ENCODE measurements around the gene EPB41L1. TPM values are rescaled to one million over a fixed set of nuclear protein-coding genes. Genes with fewer than 3 reads are reported as not detected.

The EPB41L1 gene
- total RNA-seq, 1 experiment from 2014 or later: 42.1 TPM

GRCh38 chr20:36113036-36113435, 41.5 kb upstream of the EPB41L1 start:
- Histone ChIP-seq H3K27me3 (ENCODE audit: insufficient read depth, low read length) (no peaks in the 10 kb centered on the region), H3K27ac (ENCODE audit: low read depth, low read length) (no peak overlapping the region), H3K9me3 (ENCODE audit: control insufficient read depth in 1 of 2, insufficient read depth in 1 of 2, low read depth in 1 of 2, low read length in 2 of 2) (no peaks in the 10 kb centered on the region), H3K9ac (ENCODE audit: low read length) (no peak overlapping the region), H3K4me2 (ENCODE audit: low read length) (no peak overlapping the region), H3K9me2 (ENCODE audit: insufficient read depth) (no peaks in the 10 kb centered on the region), H3K36me3 (ENCODE audit: control insufficient read depth in 1 of 2, insufficient read depth in 2 of 2, low read length in 2 of 2) (no peaks in the 10 kb centered on the region), H3K4me1 (ENCODE audit: control insufficient read depth in 1 of 2, insufficient read depth in 2 of 2, low read length in 2 of 2) (peaks cover 5 to 35% of the 10 kb centered on the region in 2 experiments; a peak in 3 of 4 replicates), H3K4me3 (replicated peaks in 1 of 2; ENCODE audit: low read depth in 1 of 2, low read length in 2 of 2) (no peak overlapping the region), H3K79me2 (ENCODE audit: insufficient read depth, low read length) (no peaks in the 10 kb centered on the region), H2AFZ (ENCODE audit: low read depth, low read length, poor library complexity, severe bottlenecking) (no peak overlapping the region), H4K20me1 (ENCODE audit: insufficient read depth) (no peaks in the 10 kb centered on the region)
- intact Hi-C loops (cut with micrococcal nuclease): no loop called here
- TF ChIP-seq POLR2A (IDR thresholded peaks at IDR 0.05; ENCODE audit: borderline replicate concordance, extremely low read depth, insufficient read depth, insufficient read length): no peak
- TF ChIP-seq MAX (IDR thresholded peaks at IDR 0.05): no peak
- TF ChIP-seq EZH2 (IDR thresholded peaks at IDR 0.05): no peak
- TF ChIP-seq ATF3 (IDR thresholded peaks at IDR 0.05): no peak
- TF ChIP-seq YY1 (IDR thresholded peaks at IDR 0.05; ENCODE audit: extremely low read depth, insufficient replicate concordance, low read depth, low read length): no peak
- no peak for TF ChIP-seq EZH2phosphoT487 (IDR thresholded peaks at IDR 0.05; ENCODE audit: borderline replicate concordance)
- TF ChIP-seq RAD21 (IDR thresholded peaks at IDR 0.05; ENCODE audit: low read depth): no peak
- BruUV-seq (replicated peaks): no TSS peak
- ChIA-PET CTCF (interaction anchor here (0.8 kb wide), 1 partner anchor 10 kb away, joined by 3 read pairs; no protein-coding TSS in a partner anchor), POLR2A (no interaction called here), RAD21 (ENCODE audit: low non-redundant PET in 1 of 2, low total read pairs in 2 of 2, uncharacterized antibody in 2 of 2, unreplicated experiment in 2 of 2) (no interaction called here)
- ATAC-seq: no peak
- no peak for DNase-seq (ENCODE audit: low read depth, low spot score)

- no peak for DNase-seq (ENCODE audit: low read depth, low spot score)
- Histone ChIP-seq H3K27ac (ENCODE audit: low read depth, low read length) (no peak overlapping the region), H3K4me3 (replicated peaks in 1 of 2; ENCODE audit: low read depth in 1 of 2, low read length in 2 of 2) (no peak overlapping the region), H3K4me1 (ENCODE audit: control insufficient read depth in 1 of 2, insufficient read depth in 2 of 2, low read length in 2 of 2) (peaks cover 5 to 36% of the 10 kb centered on the region in 2 experiments; a peak in 3 of 4 replicates), H3K79me2 (ENCODE audit: insufficient read depth, low read length) (no peaks in the 10 kb centered on the region), H3K9me3 (ENCODE audit: control insufficient read depth in 1 of 2, insufficient read depth in 1 of 2, low read depth in 1 of 2, low read length in 2 of 2) (no peaks in the 10 kb centered on the region), H3K36me3 (ENCODE audit: control insufficient read depth in 1 of 2, insufficient read depth in 2 of 2, low read length in 2 of 2) (no peaks in the 10 kb centered on the region), H3K4me2 (ENCODE audit: low read length) (no peak overlapping the region), H2AFZ (ENCODE audit: low read depth, low read length, poor library complexity, severe bottlenecking) (no peak overlapping the region), H3K27me3 (ENCODE audit: insufficient read depth, low read length) (no peaks in the 10 kb centered on the region), H3K9ac (ENCODE audit: low read length) (no peak overlapping the region), H4K20me1 (ENCODE audit: insufficient read depth) (no peaks in the 10 kb centered on the region), H3K9me2 (ENCODE audit: insufficient read depth) (no peaks in the 10 kb centered on the region)
- no peak for TF ChIP-seq POLR2AphosphoS5 (IDR thresholded peaks at IDR 0.05; ENCODE audit: low read depth, low read length)
- TF ChIP-seq SP1 (IDR thresholded peaks at IDR 0.05; ENCODE audit: low read depth): no peak
- no peak for TF ChIP-seq CTCF (IDR thresholded peaks at IDR 0.05 in 2 of 3, conservative IDR thresholded peaks at IDR 0.05 in 1 of 3; ENCODE audit: borderline replicate concordance in 1 of 3, insufficient read depth in 1 of 3, low read depth in 2 of 3, low read length in 2 of 3)
- TF ChIP-seq POLR2A (IDR thresholded peaks at IDR 0.05; ENCODE audit: borderline replicate concordance, extremely low read depth, insufficient read depth, insufficient read length): no peak
- TF ChIP-seq CBX3 (IDR thresholded peaks at IDR 0.05; ENCODE audit: low read depth): no peak
- no peak for TF ChIP-seq EGR1 (IDR thresholded peaks at IDR 0.05; ENCODE audit: low read depth)
- TF ChIP-seq RAD21 (IDR thresholded peaks at IDR 0.05; ENCODE audit: low read depth): no peak
- TF ChIP-seq YY1 (IDR thresholded peaks at IDR 0.05; ENCODE audit: extremely low read depth, insufficient replicate concordance, low read depth, low read length): no peak
- ChIA-PET POLR2A (no interaction called here), RAD21 (ENCODE audit: low non-redundant PET in 1 of 2, low total read pairs in 2 of 2, uncharacterized antibody in 2 of 2, unreplicated experiment in 2 of 2) (no interaction called here), CTCF (interaction anchor here (0.8 kb wide), 1 partner anchor 10 kb away, joined by 3 read pairs; no protein-coding TSS in a partner anchor)
- intact Hi-C loops (cut with micrococcal nuclease): no loop called here
- ATAC-seq: no peak
- BruUV-seq (replicated peaks): no TSS peak
These were observed 40.8 kb upstream of the EPB41L1 start for GRCh38 chr20:36113566-36114250.
